ENCODE data around the gene PDE10A.

The PDE10A gene

GRCh38 chr6:165653607-165654006, 9.4 kb downstream of the PDE10A start:
- no peak for DNase-seq

- no peak for DNase-seq
Observed at GRCh38 chr6:165653196-165653595, 9.8 kb downstream of the PDE10A start.

GRCh38 chr6:165652766-165653165, 10.3 kb downstream of the PDE10A start:
- no peak for DNase-seq

GRCh38 chr6:165649166-165650137, 13.6 kb downstream of the PDE10A start:
- no peak for DNase-seq

- no peak for DNase-seq
Observed at GRCh38 chr6:165647041-165647440, 16.0 kb downstream of the PDE10A start.

GRCh38 chr6:165645919-165646318, 17.1 kb downstream of the PDE10A start:
- no peak for DNase-seq

GRCh38 chr6:165644586-165645266, 18.3 kb downstream of the PDE10A start:
- DNase-seq: no peak

GRCh38 chr6:165643015-165643414, 20.0 kb downstream of the PDE10A start:
- DNase-seq: no peak

- DNase-seq: no peak
Observed at GRCh38 chr6:165641672-165642156, 21.3 kb downstream of the PDE10A start.

GRCh38 chr6:165640806-165641205, 22.2 kb downstream of the PDE10A start:
- DNase-seq: no peak

- no peak for DNase-seq
Observed at GRCh38 chr6:165638530-165638929, 24.5 kb downstream of the PDE10A start.

GRCh38 chr6:165637586-165637985, 25.5 kb downstream of the PDE10A start:
- DNase-seq: no peak

- no peak for DNase-seq
Observed at GRCh38 chr6:165636402-165637048, 26.5 kb downstream of the PDE10A start.

- no peak for DNase-seq
Observed at GRCh38 chr6:165635965-165636364, 27.1 kb downstream of the PDE10A start.

- DNase-seq: no peak
Observed at GRCh38 chr6:165634101-165634880, 28.8 kb downstream of the PDE10A start.

GRCh38 chr6:165632194-165632593, 30.8 kb downstream of the PDE10A start:
- DNase-seq: no peak

- no peak for DNase-seq
Observed at GRCh38 chr6:165630544-165630953, 32.5 kb downstream of the PDE10A start.

GRCh38 chr6:165628955-165629354, 34.1 kb downstream of the PDE10A start:
- no peak for DNase-seq

- no peak for DNase-seq
Observed at GRCh38 chr6:165627366-165627765, 35.7 kb downstream of the PDE10A start.

- no peak for DNase-seq
Observed at GRCh38 chr6:165626711-165627110, 36.3 kb downstream of the PDE10A start.

GRCh38 chr6:165624871-165625639, 38.0 kb downstream of the PDE10A start:
- DNase-seq: no peak

- no peak for DNase-seq
Observed at GRCh38 chr6:165621940-165622339, 41.1 kb downstream of the PDE10A start.

Data from T-helper 1 cell (primary cell).